Measurements from ENCODE around the gene LCE1E.

The LCE1E gene

GRCh38 chr1:152811050-152811449 lies 25.0 kb downstream of the LCE1E start:
- TF ChIP-seq, protein P1, sequence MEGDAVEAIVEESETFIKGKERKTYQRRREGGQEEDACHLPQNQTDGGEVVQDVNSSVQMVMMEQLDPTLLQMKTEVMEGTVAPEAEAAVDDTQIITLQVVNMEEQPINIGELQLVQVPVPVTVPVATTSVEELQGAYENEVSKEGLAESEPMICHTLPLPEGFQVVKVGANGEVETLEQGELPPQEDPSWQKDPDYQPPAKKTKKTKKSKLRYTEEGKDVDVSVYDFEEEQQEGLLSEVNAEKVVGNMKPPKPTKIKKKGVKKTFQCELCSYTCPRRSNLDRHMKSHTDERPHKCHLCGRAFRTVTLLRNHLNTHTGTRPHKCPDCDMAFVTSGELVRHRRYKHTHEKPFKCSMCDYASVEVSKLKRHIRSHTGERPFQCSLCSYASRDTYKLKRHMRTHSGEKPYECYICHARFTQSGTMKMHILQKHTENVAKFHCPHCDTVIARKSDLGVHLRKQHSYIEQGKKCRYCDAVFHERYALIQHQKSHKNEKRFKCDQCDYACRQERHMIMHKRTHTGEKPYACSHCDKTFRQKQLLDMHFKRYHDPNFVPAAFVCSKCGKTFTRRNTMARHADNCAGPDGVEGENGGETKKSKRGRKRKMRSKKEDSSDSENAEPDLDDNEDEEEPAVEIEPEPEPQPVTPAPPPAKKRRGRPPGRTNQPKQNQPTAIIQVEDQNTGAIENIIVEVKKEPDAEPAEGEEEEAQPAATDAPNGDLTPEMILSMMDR (IDR thresholded peaks at IDR 0.05; ENCODE audit: low read depth, low read length, missing control alignments), result no peak
- no peak overlapping the region for H3K4me3 ChIP-seq (ENCODE audit: low read depth, low read length)
- DNase-seq (ENCODE audit: low read depth), result no peak

DNA sequence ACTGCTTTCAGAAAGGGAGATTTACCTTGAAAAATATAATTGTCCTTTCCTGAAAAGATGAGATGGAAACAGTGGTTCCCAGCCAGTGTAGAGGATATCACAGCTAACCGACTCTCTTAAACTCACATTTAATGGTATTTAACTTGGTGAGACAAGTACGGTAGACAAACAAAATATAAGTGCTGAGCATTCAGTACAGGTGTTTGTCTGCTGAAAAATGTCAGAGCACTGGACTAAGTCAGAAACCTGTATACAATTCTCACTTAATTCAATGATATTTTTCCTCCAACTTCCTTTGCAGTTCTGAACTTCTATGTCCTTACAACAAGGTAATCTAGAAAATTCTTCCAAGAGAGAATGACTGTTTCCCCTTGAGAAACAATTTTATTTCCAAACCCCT lies 25.6 kb downstream of the LCE1E start, which contains the start of gene LCE1B:
TSS of gene LCE1B (plus strand) at position 301 of the 400 bp plus-strand sequence. CDS start 476 bp downstream, outside the sequence.
- TF ChIP-seq, protein P1 (IDR thresholded peaks at IDR 0.05; ENCODE audit: low read depth, low read length, missing control alignments), result no peak
- H3K4me3 ChIP-seq (ENCODE audit: low read depth, low read length), result no peak within 1 kb of the TSS
- no peak for DNase-seq (ENCODE audit: low read depth)

- DNase-seq (ENCODE audit: low read depth), result no peak
- TF ChIP-seq, protein P1 (IDR thresholded peaks at IDR 0.05; ENCODE audit: low read depth, low read length, missing control alignments), result no peak
- no peak overlapping the region for H3K4me3 ChIP-seq (ENCODE audit: low read depth, low read length)
Observed at GRCh38 chr1:152817309-152817708, 31.3 kb downstream of the LCE1E start.

- TF ChIP-seq, protein P1 (IDR thresholded peaks at IDR 0.05; ENCODE audit: low read depth, low read length, missing control alignments), result peak; percentile 29
- DNase-seq (ENCODE audit: low read depth), result no peak
- no peak overlapping the region for H3K4me3 ChIP-seq (ENCODE audit: low read depth, low read length)
Observed at GRCh38 chr1:152823294-152823693, 37.2 kb downstream of the LCE1E start.

- TF ChIP-seq, protein P1 (IDR thresholded peaks at IDR 0.05; ENCODE audit: low read depth, low read length, missing control alignments), result no peak
- DNase-seq (ENCODE audit: low read depth), result no peak
- no peak overlapping the region for H3K4me3 ChIP-seq (ENCODE audit: low read depth, low read length)
Observed at GRCh38 chr1:152824964-152825363, 38.9 kb downstream of the LCE1E start.

- no peak for DNase-seq (ENCODE audit: low read depth)
- no peak within 1 kb of the TSS for H3K4me3 ChIP-seq (ENCODE audit: low read depth, low read length)
- TF ChIP-seq, protein P1 (IDR thresholded peaks at IDR 0.05; ENCODE audit: low read depth, low read length, missing control alignments), result no peak
Observed at GRCh38 chr1:152827173-152827572, 41.1 kb downstream of the LCE1E start, which contains the start of gene LCE1A. Gene LCE1A (plus strand): TSS chr1:152827473. CDS start chr1:152827473, 0 bp downstream.

GRCh38 chr1:152836870-152837269 lies 50.8 kb downstream of the LCE1E start:
- H3K4me3 ChIP-seq (ENCODE audit: low read depth, low read length), result no peak overlapping the region
- no peak for DNase-seq (ENCODE audit: low read depth)
- TF ChIP-seq, protein P1 (IDR thresholded peaks at IDR 0.05; ENCODE audit: low read depth, low read length, missing control alignments), result no peak
